Smooth muscle cell of bladder (primary cell): ENCODE data around the gene KLHL1. TPM values are rescaled to one million over a fixed set of nuclear protein-coding genes. Genes with fewer than 3 reads are reported as not detected.

ENCODE experiments used
- total RNA-seq: library from RNA; depleted of rRNA; stranded (reverse); fragments of >200 nt; gene quantifications from 2 replicates; pipeline ENCODE4 v1.2.3, GENCODE V29; 2014

The KLHL1 gene, protein sequence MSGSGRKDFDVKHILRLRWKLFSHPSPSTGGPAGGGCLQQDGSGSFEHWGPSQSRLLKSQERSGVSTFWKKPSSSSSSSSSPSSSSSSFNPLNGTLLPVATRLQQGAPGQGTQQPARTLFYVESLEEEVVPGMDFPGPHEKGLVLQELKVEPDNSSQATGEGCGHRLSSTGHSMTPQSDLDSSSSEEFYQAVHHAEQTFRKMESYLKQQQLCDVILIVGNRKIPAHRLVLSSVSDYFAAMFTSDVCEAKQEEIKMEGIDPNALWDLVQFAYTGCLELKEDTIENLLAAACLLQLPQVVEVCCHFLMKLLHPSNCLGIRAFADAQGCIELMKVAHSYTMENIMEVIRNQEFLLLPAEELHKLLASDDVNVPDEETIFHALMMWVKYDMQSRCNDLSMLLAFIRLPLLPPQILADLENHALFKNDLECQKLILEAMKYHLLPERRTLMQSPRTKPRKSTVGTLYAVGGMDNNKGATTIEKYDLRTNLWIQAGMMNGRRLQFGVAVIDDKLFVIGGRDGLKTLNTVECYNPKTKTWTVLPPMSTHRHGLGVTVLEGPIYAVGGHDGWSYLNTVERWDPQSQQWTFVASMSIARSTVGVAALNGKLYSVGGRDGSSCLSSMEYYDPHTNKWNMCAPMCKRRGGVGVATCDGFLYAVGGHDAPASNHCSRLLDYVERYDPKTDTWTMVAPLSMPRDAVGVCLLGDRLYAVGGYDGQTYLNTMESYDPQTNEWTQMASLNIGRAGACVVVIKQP
- total RNA-seq: not detected in 2 replicates

DNA sequence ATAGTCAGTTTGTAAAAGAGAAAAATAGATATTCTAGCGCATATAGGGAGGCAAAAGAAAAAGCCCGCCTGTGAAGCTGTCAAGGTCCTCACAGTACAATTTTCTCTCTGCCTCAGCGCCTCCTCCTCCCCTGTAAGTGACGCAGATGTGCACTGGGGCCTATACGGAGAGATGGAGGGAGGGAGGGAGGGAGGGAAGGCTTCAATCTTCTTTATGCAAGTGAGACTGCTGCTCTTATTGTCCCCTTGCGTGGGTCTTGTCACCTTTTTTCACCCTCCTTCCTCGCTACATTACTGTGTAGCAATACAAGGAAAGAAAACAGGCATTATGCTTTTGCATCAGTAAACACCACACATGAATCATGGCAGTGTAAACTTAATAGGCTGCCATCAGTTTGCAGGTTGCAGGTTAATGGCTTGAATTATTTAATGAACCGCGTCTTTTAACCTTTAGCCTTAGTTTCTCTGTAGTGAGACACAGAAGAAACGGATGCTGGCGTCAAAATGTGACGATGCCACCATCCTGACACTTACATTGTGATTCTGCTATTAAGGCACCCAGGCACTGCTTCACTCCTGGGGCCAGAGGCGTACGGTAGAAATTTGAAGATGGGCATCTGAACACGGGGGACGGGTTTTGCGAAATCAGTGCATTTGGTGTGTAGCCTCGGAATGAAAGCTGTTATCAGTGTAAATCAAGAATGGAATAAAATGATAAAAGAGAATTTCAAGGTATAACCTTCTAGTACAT lies at the start of gene KLHL1:
TSS of gene KLHL1 (minus strand) at position 97 of the 750 bp plus-strand sequence. CDS start 753 bp downstream, outside the sequence.

DNA sequence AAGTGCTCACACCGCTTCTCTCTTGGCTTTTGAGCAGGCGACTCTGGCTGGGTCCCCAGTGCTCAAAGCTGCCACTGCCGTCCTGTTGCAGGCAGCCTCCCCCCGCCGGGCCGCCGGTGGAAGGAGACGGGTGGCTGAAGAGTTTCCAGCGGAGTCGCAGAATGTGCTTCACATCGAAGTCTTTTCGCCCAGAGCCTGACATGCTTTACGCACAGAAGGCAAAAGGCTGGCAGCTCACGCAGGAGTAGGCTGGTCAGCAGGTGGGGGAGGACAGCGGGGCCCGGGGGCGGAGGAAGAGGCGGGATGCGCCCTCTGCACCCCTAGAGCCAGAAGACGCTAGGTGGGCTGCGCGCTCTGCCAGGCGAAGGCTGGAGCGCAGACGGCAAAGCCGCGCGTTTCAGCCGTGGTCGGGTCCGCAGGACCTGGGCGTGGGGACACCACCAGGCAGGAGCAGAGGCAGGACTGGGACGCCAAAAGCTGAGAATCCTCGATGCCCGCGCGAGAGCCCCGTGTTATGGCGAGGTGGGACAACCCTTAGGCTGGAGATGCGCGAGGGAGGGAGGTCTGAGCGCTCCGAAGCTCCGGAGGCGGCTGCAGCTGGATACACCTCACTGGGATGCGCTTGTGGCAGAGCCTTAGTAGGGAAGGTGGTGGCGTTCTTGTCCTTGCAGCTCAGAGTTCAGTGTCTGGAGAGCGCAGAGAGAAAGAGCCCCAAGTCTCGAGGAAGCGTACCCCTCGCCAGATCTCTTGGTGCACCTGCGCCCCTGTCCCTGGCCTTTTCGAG lies 562 bp downstream of the KLHL1 start, which contains the start of gene ATXN8OS:
TSS of gene ATXN8OS (plus strand) at position 329 of the 784 bp plus-strand sequence.

Other genes starting within 250 kb of the KLHL1 start
- gene ATXN8OS, start 626 bp downstream of the KLHL1 start, total RNA-seq: not detected in 2 replicates